HepG2 (cell line): Measurements from ENCODE around the gene MAB21L4. TPM values are rescaled to one million over a fixed set of nuclear protein-coding genes. Genes with fewer than 3 reads are reported as not detected.
A peak's percentile ranks its signal among the peaks of the same experiment; 100 is the strongest.

ENCODE experiments used
- CREB1 ChIP-seq, 2 experiments: fragments of 450-650 bp in 1 of 2; IDR thresholded peaks; 2 replicates each; pipeline ENCODE4 v1.6.1; 2016 to 2017; ENCODE audit warnings: control low read depth in 1 of 2, mild to moderate bottlenecking in 1 of 2, missing compliant biosample characterization in 1 of 2, missing genetic modification characterization in 1 of 2
- ELF3 ChIP-seq: IDR thresholded peaks from 2 replicates; pipeline ENCODE4 v1.6.1; 2016; ENCODE audit warnings: missing genetic modification reagents, missing compliant biosample characterization
- IRF2 ChIP-seq: IDR thresholded peaks from 2 replicates; pipeline ENCODE4 v1.6.1; 2018; ENCODE audit warnings: missing genetic modification reagents, missing compliant biosample characterization
- KDM6A ChIP-seq: IDR thresholded peaks from 2 replicates; pipeline ENCODE4 v1.6.1; 2016; ENCODE audit warnings: low read depth
- KLF11 ChIP-seq: IDR thresholded peaks from 2 replicates; pipeline ENCODE4 v1.6.1; 2016; ENCODE audit warnings: missing compliant biosample characterization
- MAFG ChIP-seq: sonication (generic); formaldehyde crosslinking; IDR thresholded peaks from 2 replicates; pipeline ENCODE4 v1.5.1; 2020; ENCODE audit warnings: mild to moderate bottlenecking, missing genetic modification reagents
- NFIB ChIP-seq: sonication (generic); formaldehyde crosslinking; IDR thresholded peaks from 2 replicates; pipeline ENCODE4 v1.9.0; 2021; ENCODE audit warnings: missing genetic modification reagents, mild to moderate bottlenecking, borderline replicate concordance
- NR2F1 ChIP-seq, 2 experiments: fragments of 450-650 bp in 1 of 2; formaldehyde crosslinking in 1 of 2; IDR thresholded peaks; 2 replicates each; pipeline versions ENCODE4 v1.5.0 to v1.6.1; 2016 to 2020; ENCODE audit warnings: mild to moderate bottlenecking in 1 of 2, missing compliant biosample characterization in 1 of 2, missing genetic modification reagents in 1 of 2, moderate library complexity in 1 of 2
- NR3C1 ChIP-seq: sonication (generic); formaldehyde crosslinking; IDR thresholded peaks from 2 replicates; pipeline ENCODE4 v1.4.0; 2020; ENCODE audit warnings: missing genetic modification reagents
- PHF8 ChIP-seq: sonication (generic); formaldehyde crosslinking; IDR thresholded peaks from 2 replicates; pipeline ENCODE4 v1.5.0; 2020; ENCODE audit warnings: missing genetic modification reagents
- SMYD3 ChIP-seq: sonication (generic); formaldehyde crosslinking; IDR thresholded peaks from 2 replicates; pipeline ENCODE4 v1.8.1; 2023; ENCODE audit warnings: mild to moderate bottlenecking, missing genetic modification reagents
- SP140L ChIP-seq: sonication (generic); formaldehyde crosslinking; IDR thresholded peaks from 2 replicates; pipeline ENCODE4 v1.4.0; 2020; ENCODE audit warnings: missing genetic modification reagents, borderline replicate concordance
- TBX2 ChIP-seq: sonication (generic); formaldehyde crosslinking; IDR thresholded peaks from 2 replicates; pipeline ENCODE4 v1.5.0; 2020; ENCODE audit warnings: missing genetic modification reagents, mild to moderate bottlenecking, borderline replicate concordance
- TEAD2 ChIP-seq: sonication (generic); formaldehyde crosslinking; IDR thresholded peaks from 2 replicates; pipeline ENCODE4 v1.9.0; 2021; ENCODE audit warnings: missing genetic modification reagents
- TP53 ChIP-seq: sonication (generic); formaldehyde crosslinking; conservative IDR thresholded peaks from 2 replicates; pipeline ENCODE4 v1.4.0; 2020; ENCODE audit warnings: missing genetic modification reagents
- ZC3H4 ChIP-seq: sonication (generic); formaldehyde crosslinking; IDR thresholded peaks from 2 replicates; pipeline ENCODE4 v1.4.0; 2020; ENCODE audit warnings: missing genetic modification reagents, borderline replicate concordance
- ZMYM4 ChIP-seq: sonication (generic); formaldehyde crosslinking; IDR thresholded peaks from 2 replicates; pipeline ENCODE4 v1.8.1; 2023; ENCODE audit warnings: mild to moderate bottlenecking, missing genetic modification reagents
- ZNF263 ChIP-seq: sonication (generic); formaldehyde crosslinking; IDR thresholded peaks from 2 replicates; pipeline ENCODE4 v1.4.0; 2020; ENCODE audit warnings: missing genetic modification reagents
- ZNF329 ChIP-seq: sonication (generic); formaldehyde crosslinking; IDR thresholded peaks from 2 replicates; pipeline ENCODE4 v1.9.0; 2021; ENCODE audit warnings: low read depth, mild to moderate bottlenecking, missing genetic modification reagents
- ZNF343 ChIP-seq: sonication (generic); formaldehyde crosslinking; IDR thresholded peaks from 2 replicates; pipeline ENCODE4 v1.4.0; 2020; ENCODE audit warnings: mild to moderate bottlenecking, missing genetic modification reagents
- ZNF850 ChIP-seq: sonication (generic); formaldehyde crosslinking; conservative IDR thresholded peaks from 2 replicates; pipeline ENCODE4 v1.9.0; 2021; ENCODE audit warnings: mild to moderate bottlenecking, missing genetic modification reagents
- polyA plus RNA-seq, 8 experiments: library from polyadenylated mRNA; depleted of rRNA in 3 of 8; stranded (reverse) in 7 of 8; unstranded in 1 of 8; fragments of >200 nt; fragmentation: Illumina TruSeq in 4 of 8; extraction: Trizol in 4 of 8; gene quantifications; 2 replicates each; pipeline versions ENCODE4 v1.2.1 to v1.2.3, GENCODE V29; 2011 to 2016; ENCODE audit warnings: low read depth in 4 of 8, missing spikeins in 1 of 8, mixed read lengths in 1 of 8; ENCODE audit not compliant: insufficient read depth in 1 of 8
- total RNA-seq, 5 experiments: library from RNA; depleted of rRNA; stranded (reverse); fragments of >200 nt; fragmentation: Illumina TruSeq; extraction: Trizol; gene quantifications; 2 replicates each; pipeline ENCODE4 v1.2.3, GENCODE V29; 2016; ENCODE audit warnings: low read depth in 1 of 5
- TF ChIP-seq, protein P1 (sequence below): sonication (generic); formaldehyde crosslinking; conservative IDR thresholded peaks from 2 replicates; pipeline ENCODE4 v1.4.0; 2020; ENCODE audit warnings: missing genetic modification reagents
- TF ChIP-seq, protein P2 (sequence below): sonication (generic); formaldehyde crosslinking; conservative IDR thresholded peaks from 2 replicates; pipeline ENCODE4 v1.8.0; 2022; ENCODE audit warnings: low read depth, missing genetic modification reagents
- TF ChIP-seq, protein P3 (sequence below): sonication (generic); formaldehyde crosslinking; IDR thresholded peaks from 2 replicates; pipeline ENCODE4 v1.9.0; 2021; ENCODE audit warnings: missing genetic modification reagents, mild to moderate bottlenecking, borderline replicate concordance

Gene MAB21L4
- total and polyA plus RNA-seq, 2 of the 13 experiments (the other 11 are each of a cell fraction or from before 2014, with no cell fraction given) = 3.0 to 14.0 TPM

DNA sequence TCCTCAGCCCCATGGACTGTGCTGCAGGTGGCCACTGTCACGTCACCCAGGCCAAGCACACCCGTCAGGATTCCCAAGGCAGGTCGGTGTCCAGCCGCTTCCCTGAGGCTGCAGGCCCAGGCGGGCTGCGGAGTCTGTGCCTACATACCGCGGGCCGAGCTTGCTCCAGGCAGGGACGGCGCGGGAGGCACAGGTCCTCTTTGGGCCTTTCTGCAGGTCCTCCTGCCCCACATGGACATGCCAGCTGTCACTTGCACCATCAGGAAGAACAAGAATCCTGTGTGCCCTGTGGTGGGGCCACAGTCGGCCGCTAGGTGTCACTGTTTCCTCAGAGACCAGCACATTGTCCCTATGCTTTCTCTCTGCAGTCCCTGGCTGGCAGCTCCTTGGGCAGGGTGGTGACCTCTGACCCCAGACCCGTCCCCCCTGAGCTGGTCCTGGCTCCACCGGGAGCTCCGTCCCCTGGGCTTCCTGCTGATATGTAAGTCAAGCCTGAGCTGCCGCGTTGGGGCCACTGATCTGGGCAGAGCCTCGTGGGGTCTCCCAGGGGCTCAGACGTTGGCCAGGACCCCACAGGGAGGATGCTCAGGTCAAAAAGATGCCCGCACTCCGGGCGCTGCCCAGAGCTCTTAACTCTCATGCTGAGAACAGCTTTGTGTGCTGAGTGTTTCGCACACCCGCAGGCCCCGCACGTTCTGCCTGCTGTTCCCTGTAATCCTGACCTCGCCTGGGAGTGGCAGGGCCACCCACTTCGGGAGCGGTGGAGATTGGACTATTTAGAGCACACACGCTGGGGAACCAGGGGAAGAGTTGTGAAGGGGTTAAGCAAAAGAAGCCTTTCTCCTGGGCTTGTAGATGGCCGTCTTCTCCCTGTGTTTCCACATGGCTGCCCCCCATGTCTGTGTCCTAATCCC is 44.6 kb downstream of the MAB21L4 start (continued):
- TF ChIP-seq ZNF263 (peak; percentile 88), MAFG (CRISPR knock-in tag) (no peak), KDM6A (CRISPR knock-in tag) (no peak), ZNF329 (CRISPR knock-in tag) (no peak), NR2F1 (CRISPR knock-in tag; IDR thresholded peaks at IDR 0.05) (peak; percentile 70 to 85; a peak in 3 of 4 replicates), TBX2 (CRISPR knock-in tag) (peak; percentile 47; the same call in 1 of the 2 replicates), NR3C1 (no peak), CREB1 (IDR thresholded peaks at IDR 0.05) (no peak), CREB1 (CRISPR knock-in tag; IDR thresholded peaks at IDR 0.05) (no peak), ZMYM4 (peak; percentile 27; the same call in 1 of the 2 replicates), ZNF343 (no peak), ELF3 (CRISPR knock-in tag) (peak; percentile 68; the same call in 1 of the 2 replicates), SP140L (CRISPR knock-in tag) (no peak), ZNF850 (CRISPR knock-in tag) (no peak), TEAD2 (CRISPR knock-in tag) (no peak), TP53 (CRISPR knock-in tag) (no peak), SMYD3 (CRISPR knock-in tag) (no peak), PHF8 (no peak; the same call in 1 of the 2 replicates), ZC3H4 (CRISPR knock-in tag) (no peak), KLF11 (CRISPR knock-in tag) (no peak), IRF2 (CRISPR knock-in tag) (peak; percentile 60; the same call in 1 of the 2 replicates), NFIB (CRISPR knock-in tag) (no peak)
- TF ChIP-seq, protein P1, sequence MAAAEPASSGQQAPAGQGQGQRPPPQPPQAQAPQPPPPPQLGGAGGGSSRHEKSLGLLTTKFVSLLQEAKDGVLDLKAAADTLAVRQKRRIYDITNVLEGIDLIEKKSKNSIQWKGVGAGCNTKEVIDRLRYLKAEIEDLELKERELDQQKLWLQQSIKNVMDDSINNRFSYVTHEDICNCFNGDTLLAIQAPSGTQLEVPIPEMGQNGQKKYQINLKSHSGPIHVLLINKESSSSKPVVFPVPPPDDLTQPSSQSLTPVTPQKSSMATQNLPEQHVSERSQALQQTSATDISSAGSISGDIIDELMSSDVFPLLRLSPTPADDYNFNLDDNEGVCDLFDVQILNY (CRISPR knock-in tag) = no peak
- TF ChIP-seq, protein P2, sequence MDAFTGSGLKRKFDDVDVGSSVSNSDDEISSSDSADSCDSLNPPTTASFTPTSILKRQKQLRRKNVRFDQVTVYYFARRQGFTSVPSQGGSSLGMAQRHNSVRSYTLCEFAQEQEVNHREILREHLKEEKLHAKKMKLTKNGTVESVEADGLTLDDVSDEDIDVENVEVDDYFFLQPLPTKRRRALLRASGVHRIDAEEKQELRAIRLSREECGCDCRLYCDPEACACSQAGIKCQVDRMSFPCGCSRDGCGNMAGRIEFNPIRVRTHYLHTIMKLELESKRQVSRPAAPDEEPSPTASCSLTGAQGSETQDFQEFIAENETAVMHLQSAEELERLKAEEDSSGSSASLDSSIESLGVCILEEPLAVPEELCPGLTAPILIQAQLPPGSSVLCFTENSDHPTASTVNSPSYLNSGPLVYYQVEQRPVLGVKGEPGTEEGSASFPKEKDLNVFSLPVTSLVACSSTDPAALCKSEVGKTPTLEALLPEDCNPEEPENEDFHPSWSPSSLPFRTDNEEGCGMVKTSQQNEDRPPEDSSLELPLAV (CRISPR knock-in tag) = no peak
- TF ChIP-seq, protein P3, sequence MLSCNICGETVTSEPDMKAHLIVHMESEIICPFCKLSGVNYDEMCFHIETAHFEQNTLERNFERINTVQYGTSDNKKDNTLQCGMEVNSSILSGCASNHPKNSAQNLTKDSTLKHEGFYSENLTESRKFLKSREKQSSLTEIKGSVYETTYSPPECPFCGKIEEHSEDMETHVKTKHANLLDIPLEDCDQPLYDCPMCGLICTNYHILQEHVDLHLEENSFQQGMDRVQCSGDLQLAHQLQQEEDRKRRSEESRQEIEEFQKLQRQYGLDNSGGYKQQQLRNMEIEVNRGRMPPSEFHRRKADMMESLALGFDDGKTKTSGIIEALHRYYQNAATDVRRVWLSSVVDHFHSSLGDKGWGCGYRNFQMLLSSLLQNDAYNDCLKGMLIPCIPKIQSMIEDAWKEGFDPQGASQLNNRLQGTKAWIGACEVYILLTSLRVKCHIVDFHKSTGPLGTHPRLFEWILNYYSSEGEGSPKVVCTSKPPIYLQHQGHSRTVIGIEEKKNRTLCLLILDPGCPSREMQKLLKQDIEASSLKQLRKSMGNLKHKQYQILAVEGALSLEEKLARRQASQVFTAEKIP (CRISPR knock-in tag) = no peak
